Fibroblast of villous mesenchyme (primary cell): ENCODE measurements around the gene TGIF1. TPM values are rescaled to one million over a fixed set of nuclear protein-coding genes. Genes with fewer than 3 reads are reported as not detected.

Experiments
- DNase-seq: peaks from one replicate; pipeline ENCODE4 v3.0.0-alpha.2; 2010; ENCODE audit warnings: low read depth
- H3K4me3 ChIP-seq: 2 replicates; pipeline ENCODE4 v1.5.1; 2011; ENCODE audit warnings: low read depth, mild to moderate bottlenecking, low read length
- CTCF ChIP-seq: IDR thresholded peaks from 2 replicates; pipeline ENCODE4 v1.5.1; 2012; ENCODE audit warnings: low read depth, mild to moderate bottlenecking, low read length; ENCODE audit not compliant: insufficient read depth
- total RNA-seq: library from RNA; depleted of rRNA; stranded (reverse); fragments of >200 nt; gene quantifications from 2 replicates; pipeline ENCODE4 v1.2.3, GENCODE V29; 2012

The TGIF1 gene
- total RNA-seq, 1 donor: 136 TPM

GRCh38 chr18:3472681-3473544 is 22.9 kb downstream of the TGIF1 start:
- DNase-seq: no peak
- H3K4me3 ChIP-seq: no peak overlapping the region
- TF ChIP-seq CTCF: no peak

GRCh38 chr18:3478262-3478978 is 28.4 kb downstream of the TGIF1 start:
- TF ChIP-seq CTCF: no peak
- no peak overlapping the region for H3K4me3 ChIP-seq
- DNase-seq: no peak

- no peak overlapping the region for H3K4me3 ChIP-seq
- no peak for DNase-seq
- no peak for TF ChIP-seq CTCF
Observed at GRCh38 chr18:3479978-3480509, 30.1 kb downstream of the TGIF1 start.

GRCh38 chr18:3480827-3481573 is 31.0 kb downstream of the TGIF1 start:
- TF ChIP-seq CTCF: no peak
- DNase-seq: no peak
- no peak overlapping the region for H3K4me3 ChIP-seq

GRCh38 chr18:3481696-3482210 is 31.8 kb downstream of the TGIF1 start:
- TF ChIP-seq CTCF: peak; percentile 74
- no peak overlapping the region for H3K4me3 ChIP-seq
- peak; percentile 71 for DNase-seq

- no peak for DNase-seq
- no peak for TF ChIP-seq CTCF
- no peak overlapping the region for H3K4me3 ChIP-seq
Observed at GRCh38 chr18:3482258-3482657, 32.3 kb downstream of the TGIF1 start.
